IMR-90 (cell line): Measurements from ENCODE around the gene APOOL. TPM values are rescaled to one million over a fixed set of nuclear protein-coding genes. Genes with fewer than 3 reads are reported as not detected.

Experiments used
- ATAC-seq: fragments of 200-7000 bp; cut with Tn5 transposase; 2 replicates; pipeline ENCODE4 v1.9.1; 2020; ENCODE audit warnings: low read depth, mild to moderate bottlenecking, moderate library complexity
- BruUV-seq: library from RNA; stranded (reverse); fragments of 400-500 nt; replicated peaks from 2 replicates; lab custom pipeline; 2021; lab: Mats Ljungman, UMichigan
- CTCF ChIA-PET: fragments of 300-600 bp; formaldehyde crosslinking; extraction: SDS; loops from one replicate; lab custom pipeline; 2021; ENCODE audit warnings: antibody characterized with exemption; lab: Yijun Ruan, JAX
- POLR2A ChIA-PET: fragments of 300-600 bp; sonication (Branson Sonifier 250); formaldehyde crosslinking; loops from one replicate; lab custom pipeline; 2022; ENCODE audit warnings: antibody characterized with exemption; ENCODE audit not compliant: unreplicated experiment; lab: Charles Lee
- DNase-seq: peaks from one replicate; pipeline ENCODE4 v3.0.0; 2013
- H2AFZ ChIP-seq: replicated peaks from 2 replicates; pipeline ENCODE3; 2013; ENCODE audit warnings: low read length, mild to moderate bottlenecking; ENCODE audit not compliant: poor library complexity
- H2AK5ac ChIP-seq: 2 replicates; pipeline ENCODE4 v1.6.1; 2013; ENCODE audit warnings: low read depth, low read length, inconsistent platforms
- H2AK9ac ChIP-seq: replicated peaks from 2 replicates; pipeline ENCODE3; 2013; ENCODE audit warnings: mild to moderate bottlenecking, low read depth, low read length, moderate library complexity; ENCODE audit not compliant: poor library complexity
- H2BK120ac ChIP-seq: 2 replicates; pipeline ENCODE4 v1.6.1; 2013; ENCODE audit warnings: low read depth, low read length, inconsistent platforms
- H2BK15ac ChIP-seq: 3 replicates; pipeline ENCODE4 v1.6.1; 2013; ENCODE audit warnings: low read depth, low read length, inconsistent platforms
- H2BK20ac ChIP-seq: 2 replicates; pipeline ENCODE4 v1.6.1; 2013; ENCODE audit warnings: low read depth, mild to moderate bottlenecking, inconsistent platforms, low read length, moderate library complexity
- H2BK5ac ChIP-seq: 2 replicates; pipeline ENCODE4 v1.6.1; 2013; ENCODE audit warnings: mild to moderate bottlenecking, low read depth, low read length, inconsistent platforms; ENCODE audit not compliant: poor library complexity, severe bottlenecking
- H3K14ac ChIP-seq: replicated peaks from 2 replicates; pipeline ENCODE4 v1.6.1; 2013; ENCODE audit warnings: low read depth, low read length, inconsistent platforms
- H3K18ac ChIP-seq: 2 replicates; pipeline ENCODE4 v1.6.1; 2013; ENCODE audit warnings: low read depth, low read length, control low read depth
- H3K23ac ChIP-seq: 2 replicates; pipeline ENCODE4 v1.6.1; 2013; ENCODE audit warnings: low read depth, low read length, inconsistent platforms
- H3K27ac ChIP-seq: 2 replicates; pipeline ENCODE4 v1.5.1; 2013; ENCODE audit warnings: mild to moderate bottlenecking, control low read depth, low read length; ENCODE audit not compliant: insufficient read depth
- H3K27me3 ChIP-seq: 2 replicates; pipeline ENCODE4 v1.6.1; 2013; ENCODE audit warnings: low read length; ENCODE audit not compliant: control insufficient read depth, insufficient read depth
- H3K36me3 ChIP-seq: 2 replicates; pipeline ENCODE4 v1.6.1; 2013; ENCODE audit warnings: low read length, mixed read lengths; ENCODE audit not compliant: control insufficient read depth, insufficient read depth
- H3K4ac ChIP-seq: 2 replicates; pipeline ENCODE4 v1.6.1; 2013; ENCODE audit warnings: low read depth, low read length, inconsistent platforms
- H3K4me1 ChIP-seq: 2 replicates; pipeline ENCODE4 v1.6.1; 2013; ENCODE audit warnings: low read length, mixed read lengths; ENCODE audit not compliant: control insufficient read depth, insufficient read depth
- H3K4me2 ChIP-seq: 2 replicates; pipeline ENCODE4 v1.6.1; 2013; ENCODE audit warnings: low read depth, mild to moderate bottlenecking, control low read depth, low read length, moderate library complexity
- H3K4me3 ChIP-seq: 2 replicates; pipeline ENCODE4 v1.5.1; 2013; ENCODE audit warnings: low read depth, mild to moderate bottlenecking, control low read depth, low read length, moderate library complexity; ENCODE audit not compliant: insufficient read depth
- H3K56ac ChIP-seq: 2 replicates; pipeline ENCODE4 v1.6.1; 2013; ENCODE audit warnings: low read length, inconsistent platforms; ENCODE audit not compliant: insufficient read depth; ENCODE audit errors: extremely low read depth
- H3K79me1 ChIP-seq, 2 experiments: 2 replicates each; pipeline ENCODE4 v1.6.1; 2013; ENCODE audit warnings: low read length in 2 of 2, inconsistent platforms in 1 of 2, low read depth in 1 of 2
- H3K9ac ChIP-seq: 2 replicates; pipeline ENCODE4 v1.6.1; 2013; ENCODE audit warnings: low read depth, low read length, control low read depth
- H3K9me1 ChIP-seq: 2 replicates; pipeline ENCODE4 v1.6.1; 2013; ENCODE audit warnings: low read length, inconsistent platforms; ENCODE audit not compliant: insufficient read depth
- H3K9me3 ChIP-seq: 2 replicates; pipeline ENCODE4 v1.6.1; 2013; ENCODE audit warnings: low read length; ENCODE audit not compliant: control insufficient read depth, insufficient read depth
- H4K20me1 ChIP-seq: 2 replicates; pipeline ENCODE4 v1.6.1; 2013; ENCODE audit warnings: low read length, inconsistent platforms; ENCODE audit not compliant: insufficient read depth
- H4K5ac ChIP-seq: 2 replicates; pipeline ENCODE4 v1.6.1; 2013; ENCODE audit warnings: mild to moderate bottlenecking, low read depth, low read length, control low read depth
- H4K8ac ChIP-seq, 2 experiments: 2 replicates each; pipeline ENCODE4 v1.6.1; 2013; ENCODE audit warnings: low read depth in 2 of 2, low read length in 2 of 2, control low read depth in 1 of 2, inconsistent platforms in 1 of 2
- H4K91ac ChIP-seq: 2 replicates; pipeline ENCODE4 v1.6.1; 2013; ENCODE audit warnings: low read depth, low read length, inconsistent platforms; ENCODE audit not compliant: insufficient read depth
- BHLHE40 ChIP-seq: fragments of 150-350 bp; IDR thresholded peaks from 2 replicates; pipeline ENCODE4 v1.6.1; 2016; ENCODE audit warnings: mild to moderate bottlenecking, low read depth, low read length
- CEBPB ChIP-seq: IDR thresholded peaks from 2 replicates; pipeline ENCODE4 v1.6.1; 2012; ENCODE audit warnings: low read depth, low read length, improper control_type of control experiment
- CHD1 ChIP-seq: IDR thresholded peaks from 2 replicates; pipeline ENCODE4 v1.6.1; 2012; ENCODE audit warnings: low read depth, low read length, improper control_type of control experiment
- CTCF ChIP-seq: conservative IDR thresholded peaks from 2 replicates; pipeline ENCODE4 v1.5.1; 2012; ENCODE audit warnings: mild to moderate bottlenecking, low read depth, low read length, improper control_type of control experiment
- ELK1 ChIP-seq: fragments of 150-350 bp; IDR thresholded peaks from 2 replicates; pipeline ENCODE4 v1.6.1; 2016; ENCODE audit warnings: low read depth, mild to moderate bottlenecking, low read length, moderate library complexity, borderline replicate concordance
- MXI1 ChIP-seq: IDR thresholded peaks from 2 replicates; pipeline ENCODE4 v1.6.1; 2012; ENCODE audit warnings: low read depth, mild to moderate bottlenecking, low read length, moderate library complexity, borderline replicate concordance
- NFE2L2 ChIP-seq: fragments of 150-350 bp; IDR thresholded peaks from 2 replicates; pipeline ENCODE4 v1.6.1; 2016; ENCODE audit warnings: low read depth, mild to moderate bottlenecking, low read length
- RCOR1 ChIP-seq: IDR thresholded peaks from 2 replicates; pipeline ENCODE4 v1.6.1; 2012; ENCODE audit warnings: mild to moderate bottlenecking, low read length, improper control_type of control experiment; ENCODE audit not compliant: insufficient replicate concordance
- RFX5 ChIP-seq: IDR thresholded peaks from 2 replicates; pipeline ENCODE4 v1.8.0; 2012; ENCODE audit warnings: low read depth, mild to moderate bottlenecking, low read length, moderate library complexity
- USF2 ChIP-seq: fragments of 150-350 bp; IDR thresholded peaks from 2 replicates; pipeline ENCODE4 v1.6.1; 2017; ENCODE audit warnings: mild to moderate bottlenecking, antibody characterized with exemption, low read length, low read depth
- WGBS, 2 experiments: methylation state at CpG; one replicate each; pipeline versions ENCODE4 v1.1.5 to v1.1.7; 2013; ENCODE audit warnings: missing lambda C conversion rate in 2 of 2; ENCODE audit not compliant: insufficient read length in 1 of 2; ENCODE audit errors: extremely low coverage in 2 of 2; 5-methylcytosine and 5-hydroxymethylcytosine counted together
- dilution Hi-C: fragments of 300-500 bp; cut with HindIII; formaldehyde crosslinking; loops from one replicate; pipeline ENCODE4 v1.14.3; 2018; ENCODE audit warnings: low sequenced_read_pairs; ENCODE audit not compliant: unreplicated experiment
- in situ Hi-C: fragments of 300-500 bp; cut with MboI; formaldehyde crosslinking; loops from 3 replicates; pipeline ENCODE4 v1.14.3; 2019; ENCODE audit warnings: low sequenced_read_pairs, inconsistent platforms, mixed read lengths
- intact Hi-C: fragments of 100-400 bp; cut with micrococcal nuclease; formaldehyde crosslinking; loops from 2 replicates; pipeline ENCODE4 v1.10.0; 2022
- polyA plus RNA-seq, 3 experiments: library from polyadenylated mRNA; depleted of rRNA; stranded (reverse); fragments of >200 nt; gene quantifications; 2 replicates each; pipeline ENCODE4 v1.2.3, GENCODE V29; 2012; ENCODE audit warnings: low replicate concordance in 1 of 3
- total RNA-seq: library from RNA; depleted of rRNA; stranded (reverse); fragments of >200 nt; gene quantifications from 2 replicates; pipeline ENCODE4 v1.2.3, GENCODE V29; 2012

APOOL gene
- total and polyA plus RNA-seq, 2 of the 4 experiments (the other 2 are of a cell fraction): 4.6 to 9.7 TPM

DNA sequence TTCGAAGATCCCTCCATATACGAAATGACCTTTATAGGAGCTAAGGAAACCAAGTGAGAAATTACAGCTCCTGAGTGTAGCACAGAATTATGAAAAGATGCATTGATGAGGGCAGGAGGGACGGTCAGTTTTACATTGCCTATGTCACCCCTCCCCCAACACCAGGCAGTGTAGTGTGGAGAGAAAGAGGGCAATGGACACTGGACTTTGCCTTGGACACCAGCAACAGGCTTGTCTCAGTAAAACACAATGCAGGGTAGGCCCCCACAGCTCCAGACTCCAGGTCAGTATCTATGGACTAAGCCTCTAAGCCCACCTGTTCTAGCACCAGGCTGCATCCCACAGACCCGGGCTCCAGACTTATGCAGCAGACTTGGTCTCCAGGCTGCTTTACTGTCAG is 16.5 kb downstream of the APOOL start:
- no peak overlapping the region for H3K4me2 ChIP-seq
- no peak overlapping the region for H2AK9ac ChIP-seq
- intact Hi-C loops: no loop called here
- no peaks in the 10 kb centered on the region for H4K20me1 ChIP-seq
- no peak overlapping the region for H3K23ac ChIP-seq
- H3K14ac ChIP-seq: no peak overlapping the region
- ChIA-PET POLR2A (no interaction called here), CTCF (no interaction called here)
- ATAC-seq: no peak
- H2BK15ac ChIP-seq: no peak overlapping the region
- H3K9me1 ChIP-seq: no peaks in the 10 kb centered on the region
- H2BK120ac ChIP-seq: no peak overlapping the region
- no peak overlapping the region for H4K91ac ChIP-seq
- in situ Hi-C loops: no loop called here
- no peak overlapping the region for H3K27ac ChIP-seq
- H2AFZ ChIP-seq: no peak overlapping the region
- no peaks in the 10 kb centered on the region; a peak in 1 of 4 replicates for H3K79me1 ChIP-seq
- H3K56ac ChIP-seq: no peak overlapping the region
- H4K5ac ChIP-seq: no peak overlapping the region
- TF ChIP-seq CTCF (no peak), RCOR1 (no peak), CHD1 (no peak), ELK1 (no peak), RFX5 (no peak), USF2 (no peak), CEBPB (no peak), BHLHE40 (no peak), MXI1 (no peak), NFE2L2 (no peak)
- no peak overlapping the region for H3K4me3 ChIP-seq
- dilution Hi-C loops: no loop called here
- no peak overlapping the region for H3K9ac ChIP-seq
- WGBS, 2 experiments: 67% methylated on average over 1 of the region's 4 CpGs; no CpG with 5 or more reads in 1 of the 2 experiments
- no peak overlapping the region for H2AK5ac ChIP-seq
- H3K4me1 ChIP-seq: no peaks in the 10 kb centered on the region
- no TSS peak for BruUV-seq
- H3K18ac ChIP-seq: no peak overlapping the region
- H3K9me3 ChIP-seq: peaks cover 5% of the 10 kb centered on the region; the same call in 1 of the 2 replicates
- H3K4ac ChIP-seq: no peak overlapping the region
- no peak for DNase-seq
- H2BK5ac ChIP-seq: no peak overlapping the region
- H3K27me3 ChIP-seq: no peaks in the 10 kb centered on the region
- no peak overlapping the region for H4K8ac ChIP-seq
- no peak overlapping the region for H2BK20ac ChIP-seq
- no peaks in the 10 kb centered on the region for H3K36me3 ChIP-seq
